GM12864 (cell line): ENCODE measurements around the gene YWHAG.

ENCODE experiments used
- DNase-seq: peaks from one replicate; pipeline ENCODE4 v3.0.0-alpha.2; 2011; ENCODE audit warnings: low read depth
- H3K4me3 ChIP-seq: 2 replicates; pipeline ENCODE4 v1.5.1; 2011; ENCODE audit warnings: mild to moderate bottlenecking, low read depth, low read length, control low read depth
- CTCF ChIP-seq: IDR thresholded peaks from 2 replicates; pipeline ENCODE4 v1.5.1; 2011; ENCODE audit warnings: low read depth, mild to moderate bottlenecking, moderate library complexity, low read length, control low read depth, inconsistent platforms; ENCODE audit errors: missing control alignments

The YWHAG gene

DNA sequence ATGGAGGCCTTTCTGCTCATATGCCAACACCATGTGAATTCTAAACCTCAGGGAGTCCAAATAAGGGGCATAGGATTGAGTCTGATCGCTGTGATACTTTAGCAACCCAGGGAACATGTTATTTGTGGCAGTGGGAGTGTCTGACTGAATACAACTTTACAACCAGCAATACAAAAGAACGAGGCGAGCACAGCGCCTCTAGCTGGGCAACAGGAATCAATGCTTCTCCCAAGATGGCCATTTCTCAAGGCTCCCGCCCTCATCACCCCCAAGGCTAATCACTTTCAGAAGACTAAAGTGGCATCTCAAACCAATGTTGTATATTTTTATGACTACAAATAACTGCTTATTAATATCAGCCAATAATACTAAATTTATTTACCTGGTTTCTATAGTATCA is 28.1 kb downstream of the YWHAG start:
- no peak for TF ChIP-seq CTCF
- DNase-seq, result no peak
- no peak overlapping the region for H3K4me3 ChIP-seq

GRCh38 chr7:76330261-76330660 is 28.5 kb downstream of the YWHAG start:
- DNase-seq, result no peak

GRCh38 chr7:76329479-76329878 is 29.3 kb downstream of the YWHAG start:
- TF ChIP-seq CTCF, result no peak
- H3K4me3 ChIP-seq, result no peak overlapping the region
- DNase-seq, result no peak

More at GRCh38 chr7:76330261-76330660, 28.5 kb downstream of the YWHAG start:
- TF ChIP-seq CTCF, result no peak
- H3K4me3 ChIP-seq, result no peak overlapping the region

DNA sequence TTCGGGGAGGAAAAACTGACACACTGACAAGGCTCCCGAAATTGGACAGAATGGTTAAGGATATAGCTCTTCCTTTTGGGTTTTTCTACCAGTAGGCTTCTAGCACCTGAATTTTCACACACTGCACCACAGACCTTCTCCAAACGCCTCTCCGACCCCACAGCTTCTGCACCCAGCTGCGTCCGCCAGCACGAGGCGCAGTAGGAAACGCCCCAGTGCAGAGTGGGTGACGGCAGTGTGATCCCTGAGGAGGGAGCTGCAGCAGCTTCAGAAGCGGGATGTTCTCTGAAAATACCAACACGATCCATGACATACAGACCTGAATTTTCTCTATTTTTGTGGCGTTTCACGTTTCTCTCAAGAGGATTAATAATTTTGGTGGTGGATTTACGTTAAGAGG is 30.4 kb downstream of the YWHAG start:
- TF ChIP-seq CTCF, result no peak
- no peak for DNase-seq
- no peak overlapping the region for H3K4me3 ChIP-seq

DNA sequence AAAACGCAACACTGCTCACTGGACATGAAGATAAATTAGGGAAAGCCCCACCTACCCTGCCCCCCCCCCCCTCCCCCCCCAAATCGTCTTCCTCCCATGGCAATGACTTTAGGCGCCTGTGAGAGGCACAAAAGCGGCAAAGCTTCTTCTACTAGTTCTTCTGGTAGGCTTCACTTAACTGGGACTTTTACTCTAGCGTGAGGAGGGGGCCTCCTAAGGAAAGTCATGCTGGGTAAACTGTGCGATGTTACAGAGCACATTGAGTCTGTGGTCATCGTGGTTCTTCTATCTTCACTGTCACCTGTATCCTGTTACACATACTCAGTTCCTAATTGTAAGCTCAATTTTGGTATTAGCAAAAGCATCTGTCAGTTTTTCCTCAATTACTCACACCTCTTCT is 31.2 kb downstream of the YWHAG start:
- TF ChIP-seq CTCF, result no peak
- no peak overlapping the region for H3K4me3 ChIP-seq
- DNase-seq, result no peak

GRCh38 chr7:76326646-76327233 is 32.1 kb downstream of the YWHAG start:
- DNase-seq, result no peak
- H3K4me3 ChIP-seq, result no peak overlapping the region
- no peak for TF ChIP-seq CTCF

GRCh38 chr7:76325811-76326210 is 33.0 kb downstream of the YWHAG start:
- DNase-seq, result no peak
- no peak for TF ChIP-seq CTCF

More at GRCh38 chr7:76325811-76326210, 33.0 kb downstream of the YWHAG start:
- no peak overlapping the region for H3K4me3 ChIP-seq
